Tibial nerve (tissue), 4 donors: ENCODE data around the gene FNDC5.

Source experiments
- EP300 ChIP-seq, 2 donors: sonication (generic); formaldehyde crosslinking; IDR thresholded peaks; one replicate each; pipeline ENCODE4 v1.6.1; 2017; ENCODE audit warnings: antibody characterized with exemption in 2 of 2, mild to moderate bottlenecking in 1 of 2
- TF ChIP-seq, protein P1 (sequence below), 5 experiments: fragments of 200-600 bp in 3 of 5; fragments of 450-650 bp in 2 of 5; sonication (generic) in 3 of 5; IDR thresholded peaks; one replicate each; pipeline ENCODE4 v1.5.1; 2016 to 2019; ENCODE audit warnings: antibody characterized with exemption in 5 of 5, mild to moderate bottlenecking in 3 of 5, moderate library complexity in 2 of 5

DNA sequence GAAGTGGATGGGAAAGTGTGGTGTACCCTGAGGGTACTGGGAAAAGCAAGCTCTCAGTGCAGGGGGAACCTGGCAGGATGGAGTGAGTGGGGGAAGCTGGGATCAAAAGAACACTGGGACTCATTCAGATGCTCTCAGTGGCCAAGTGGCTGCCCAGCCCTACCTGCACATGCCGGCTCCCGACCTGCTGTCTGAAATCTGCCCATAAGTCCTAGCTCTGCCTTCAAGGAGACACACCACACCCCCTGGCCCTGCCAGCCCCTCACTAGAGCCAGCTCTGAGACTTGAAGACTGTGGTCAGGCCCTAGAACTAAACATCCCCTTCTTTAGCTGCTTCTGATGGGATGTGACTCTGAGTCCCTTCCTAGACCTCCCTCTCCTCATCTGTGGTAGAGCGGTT lies 28.2 kb upstream of the FNDC5 start:
- TF ChIP-seq, protein P1, sequence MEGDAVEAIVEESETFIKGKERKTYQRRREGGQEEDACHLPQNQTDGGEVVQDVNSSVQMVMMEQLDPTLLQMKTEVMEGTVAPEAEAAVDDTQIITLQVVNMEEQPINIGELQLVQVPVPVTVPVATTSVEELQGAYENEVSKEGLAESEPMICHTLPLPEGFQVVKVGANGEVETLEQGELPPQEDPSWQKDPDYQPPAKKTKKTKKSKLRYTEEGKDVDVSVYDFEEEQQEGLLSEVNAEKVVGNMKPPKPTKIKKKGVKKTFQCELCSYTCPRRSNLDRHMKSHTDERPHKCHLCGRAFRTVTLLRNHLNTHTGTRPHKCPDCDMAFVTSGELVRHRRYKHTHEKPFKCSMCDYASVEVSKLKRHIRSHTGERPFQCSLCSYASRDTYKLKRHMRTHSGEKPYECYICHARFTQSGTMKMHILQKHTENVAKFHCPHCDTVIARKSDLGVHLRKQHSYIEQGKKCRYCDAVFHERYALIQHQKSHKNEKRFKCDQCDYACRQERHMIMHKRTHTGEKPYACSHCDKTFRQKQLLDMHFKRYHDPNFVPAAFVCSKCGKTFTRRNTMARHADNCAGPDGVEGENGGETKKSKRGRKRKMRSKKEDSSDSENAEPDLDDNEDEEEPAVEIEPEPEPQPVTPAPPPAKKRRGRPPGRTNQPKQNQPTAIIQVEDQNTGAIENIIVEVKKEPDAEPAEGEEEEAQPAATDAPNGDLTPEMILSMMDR (IDR thresholded peaks at IDR 0.05) = no peak
- TF ChIP-seq EP300 (IDR thresholded peaks at IDR 0.05) = no peak
